ENCODE data around the gene PIK3R2. TPM values are rescaled to one million over a fixed set of nuclear protein-coding genes. Genes with fewer than 3 reads are reported as not detected.

The PIK3R2 gene
- total RNA-seq (2022; extraction: Qiagen RNA extraction; ENCODE audit: low read depth): 4.4 to 11.0 TPM (median 10.6 TPM) in 5 replicates

GRCh38 chr19:18152817-18153555 is at the start of gene PIK3R2:
Gene PIK3R2, plus strand, starts transcription at chr19:18153163. Its CDS starts 2,717 bp downstream, at chr19:18155880.

GRCh38 chr19:18173572-18174288 is 20.8 kb downstream of the PIK3R2 start, which contains the start of gene IFI30:
Gene IFI30, plus strand, starts transcription at chr19:18173813. Its CDS starts 29 bp downstream, at chr19:18173842.

GRCh38 chr19:18192673-18193387 is 39.9 kb downstream of the PIK3R2 start, which contains the start of gene MPV17L2:
Gene MPV17L2, plus strand, starts transcription at chr19:18193218. Its CDS starts 64 bp downstream, at chr19:18193282.

GRCh38 chr19:18203863-18204393 is 51.0 kb downstream of the PIK3R2 start, which contains the start of gene RAB3A:
Gene RAB3A, minus strand, starts transcription at chr19:18204042. Its CDS starts 1,302 bp downstream, at chr19:18202740.

Other genes with a start within 250 kb of the PIK3R2 start
- gene CCDC124, start 220.1 kb upstream of the PIK3R2 start, total RNA-seq (2022; extraction: Qiagen RNA extraction; ENCODE audit: low read depth): 87.8 to 113 TPM (median 92.8 TPM) in 5 replicates
- gene KCNN1, start 186.1 kb upstream of the PIK3R2 start, total RNA-seq (2022; extraction: Qiagen RNA extraction; ENCODE audit: low read depth): 0.22 to 0.76 TPM (median 0.63 TPM) in 5 replicates
- gene ARRDC2, start 145.0 kb upstream of the PIK3R2 start, total RNA-seq (2022; extraction: Qiagen RNA extraction; ENCODE audit: low read depth): 21.0 to 28.4 TPM (median 25.9 TPM) in 5 replicates
- gene IL12RB1, start 66.2 kb upstream of the PIK3R2 start, total RNA-seq (2022; extraction: Qiagen RNA extraction; ENCODE audit: low read depth): not detected in 5 replicates
- gene MAST3, start 55.4 kb upstream of the PIK3R2 start, total RNA-seq (2022; extraction: Qiagen RNA extraction; ENCODE audit: low read depth): 1.7 to 2.3 TPM (median 2.0 TPM) in 5 replicates
- gene IFI30, start 20.6 kb downstream of the PIK3R2 start, total RNA-seq (2022; extraction: Qiagen RNA extraction; ENCODE audit: low read depth): 11.6 to 20.8 TPM (median 13.7 TPM) in 5 replicates
- gene MPV17L2, start 40.1 kb downstream of the PIK3R2 start, total RNA-seq (2022; extraction: Qiagen RNA extraction; ENCODE audit: low read depth): 8.2 to 13.5 TPM (median 11.9 TPM) in 5 replicates
- gene RAB3A, start 50.9 kb downstream of the PIK3R2 start, total RNA-seq (2022; extraction: Qiagen RNA extraction; ENCODE audit: low read depth): 0.74 to 0.94 TPM (median 0.87 TPM) in 5 replicates
- gene PDE4C, start 73.3 kb downstream of the PIK3R2 start, total RNA-seq (2022; extraction: Qiagen RNA extraction; ENCODE audit: low read depth): 0.02 to 0.29 TPM (median 0.23 TPM) in 4 of 5 replicates, not detected in the other
- gene IQCN, start 121.3 kb downstream of the PIK3R2 start, total RNA-seq (2022; extraction: Qiagen RNA extraction; ENCODE audit: low read depth): 0.25 to 0.69 TPM (median 0.51 TPM) in 5 replicates
- 32.2 to 63.7 TPM (median 50.1 TPM) in 5 replicates for gene JUND, start 128.5 kb downstream of the PIK3R2 start, total RNA-seq (2022; extraction: Qiagen RNA extraction; ENCODE audit: low read depth)
- 214 to 233 TPM (median 229 TPM) in 5 replicates for gene LSM4, start 169.9 kb downstream of the PIK3R2 start, total RNA-seq (2022; extraction: Qiagen RNA extraction; ENCODE audit: low read depth)
- 2.2 to 4.3 TPM (median 3.7 TPM) in 5 replicates for gene PGPEP1, start 187.4 kb downstream of the PIK3R2 start, total RNA-seq (2022; extraction: Qiagen RNA extraction; ENCODE audit: low read depth)
- 40.6 to 72.6 TPM (median 50.5 TPM) in 5 replicates for gene GDF15, start 233.0 kb downstream of the PIK3R2 start, total RNA-seq (2022; extraction: Qiagen RNA extraction; ENCODE audit: low read depth)
- gene LRRC25, start 244.5 kb downstream of the PIK3R2 start, total RNA-seq (2022; extraction: Qiagen RNA extraction; ENCODE audit: low read depth): not detected in 5 replicates